ENCODE measurements around the gene CDK1.
"Not testable (repeated sequence)": the region's sequence is repeated elsewhere in the genome, so short reads cannot be mapped to it uniquely, and the experiment has no call there.

Gene CDK1

GRCh38 chr10:60817398-60817805 lies 39.1 kb downstream of the CDK1 start:
- peak; percentile 35 for DNase-seq (ENCODE audit: low read depth)

GRCh38 chr10:60818134-60818770 lies 40.0 kb downstream of the CDK1 start:
- no peak for DNase-seq (ENCODE audit: low read depth)

- no peak for DNase-seq (ENCODE audit: low read depth)
Observed at GRCh38 chr10:60819271-60819670, 41.0 kb downstream of the CDK1 start.

- DNase-seq (ENCODE audit: low read depth), result peak; percentile 34
Observed at GRCh38 chr10:60820093-60820754, 41.9 kb downstream of the CDK1 start.

- DNase-seq (ENCODE audit: low read depth), result no peak
Observed at GRCh38 chr10:60821656-60822055, 43.4 kb downstream of the CDK1 start.

- no peak for DNase-seq (ENCODE audit: low read depth)
Observed at GRCh38 chr10:60822809-60823208, 44.5 kb downstream of the CDK1 start.

GRCh38 chr10:60823324-60823723 lies 45.0 kb downstream of the CDK1 start:
- no peak for DNase-seq (ENCODE audit: low read depth)

GRCh38 chr10:60825520-60825919 lies 47.2 kb downstream of the CDK1 start:
- no peak for DNase-seq (ENCODE audit: low read depth)

GRCh38 chr10:60827791-60828488 lies 49.7 kb downstream of the CDK1 start:
- DNase-seq (ENCODE audit: low read depth), result no peak

- no peak for DNase-seq (ENCODE audit: low read depth)
Observed at GRCh38 chr10:60828489-60828852, 50.2 kb downstream of the CDK1 start.

- DNase-seq (ENCODE audit: low read depth), result not testable (repeated sequence)
Observed at GRCh38 chr10:60832136-60832535, 53.9 kb downstream of the CDK1 start.

GRCh38 chr10:60834401-60834800 lies 56.1 kb downstream of the CDK1 start:
- DNase-seq (ENCODE audit: low read depth), result no peak

- DNase-seq (ENCODE audit: low read depth), result no peak
Observed at GRCh38 chr10:60835049-60835448, 56.8 kb downstream of the CDK1 start.

GRCh38 chr10:60841227-60841626 lies 62.9 kb downstream of the CDK1 start:
- DNase-seq (ENCODE audit: low read depth), result not testable (repeated sequence)

- DNase-seq (ENCODE audit: low read depth), result no peak
Observed at GRCh38 chr10:60842694-60843093, 64.4 kb downstream of the CDK1 start.
